AG09309 (cell line): ENCODE measurements around the gene FNDC7.
"Not testable (repeated sequence)": the region's sequence is repeated elsewhere in the genome, so short reads cannot be mapped to it uniquely, and the experiment has no call there.

ENCODE experiments used
- DNase-seq: peaks from one replicate; pipeline ENCODE4 v3.0.0-alpha.2; 2010; ENCODE audit warnings: low read depth
- H3K4me3 ChIP-seq: 2 replicates; pipeline ENCODE4 v1.5.1; 2011; ENCODE audit warnings: mild to moderate bottlenecking, low read depth, low read length, moderate library complexity; ENCODE audit not compliant: control insufficient read depth
- CTCF ChIP-seq: IDR thresholded peaks from 2 replicates; pipeline ENCODE4 v1.5.1; 2011; ENCODE audit warnings: mild to moderate bottlenecking, low read depth, low read length, inconsistent platforms; ENCODE audit not compliant: insufficient read depth, control insufficient read depth; ENCODE audit errors: missing control alignments

The FNDC7 gene

GRCh38 chr1:108699375-108700332, 13.1 kb upstream of the FNDC7 start:
- no peak overlapping the region for H3K4me3 ChIP-seq
- TF ChIP-seq CTCF: no peak
- no peak for DNase-seq

GRCh38 chr1:108701176-108701849, 11.4 kb upstream of the FNDC7 start:
- no peak for DNase-seq
- TF ChIP-seq CTCF: no peak
- no peak overlapping the region for H3K4me3 ChIP-seq

- H3K4me3 ChIP-seq, DNase-seq: not testable (repeated sequence)
These were observed 10.6 kb upstream of the FNDC7 start for GRCh38 chr1:108702109-108702508.

GRCh38 chr1:108703939-108704338, 8.8 kb upstream of the FNDC7 start:
- H3K4me3 ChIP-seq: no peak overlapping the region
- DNase-seq: no peak
- no peak for TF ChIP-seq CTCF

- DNase-seq: peak; percentile 28
- TF ChIP-seq CTCF: no peak
- H3K4me3 ChIP-seq: no peak overlapping the region
These were observed 8.2 kb upstream of the FNDC7 start for GRCh38 chr1:108704496-108704895.

- no peak for TF ChIP-seq CTCF
- no peak overlapping the region for H3K4me3 ChIP-seq
- no peak for DNase-seq
These were observed 6.1 kb upstream of the FNDC7 start for GRCh38 chr1:108706643-108707042.
